Lower leg skin (tissue), 4 donors: ENCODE measurements around the gene RBMX2. TPM values are rescaled to one million over a fixed set of nuclear protein-coding genes. Genes with fewer than 3 reads are reported as not detected.
"Not testable (repeated sequence)": the region's sequence is repeated elsewhere in the genome, so short reads cannot be mapped to it uniquely, and the experiment has no call there.

Source experiments
- DNase-seq, 2 donors: peaks; one replicate each; pipeline ENCODE4 v3.0.0-alpha.2; 2019; ENCODE audit warnings: low spot score in 2 of 2
- H3K4me3 ChIP-seq: fragments of 200-600 bp; sonication (generic); 2 replicates; pipeline ENCODE4 v1.5.1; 2017; ENCODE audit warnings: mild to moderate bottlenecking, low read depth; ENCODE audit not compliant: poor library complexity, severe bottlenecking
- POLR2A ChIP-seq, 2 donors: fragments of 450-650 bp; IDR thresholded peaks; one replicate each; pipeline ENCODE4 v1.6.1; 2016 to 2017; ENCODE audit warnings: antibody characterized with exemption in 2 of 2, mild to moderate bottlenecking in 1 of 2, moderate library complexity in 1 of 2
- WGBS, 2 donors: methylation state at CpG; one replicate each; pipeline ENCODE4 v1.1.5; 2018; 5-methylcytosine and 5-hydroxymethylcytosine counted together
- intact Hi-C: fragments of 100-400 bp; cut with DNase I; formaldehyde crosslinking; loops from one replicate; pipeline ENCODE4 v1.15.0; 2023; ENCODE audit warnings: low total_unique reads
- total RNA-seq, 4 donors: library from RNA; depleted of rRNA; stranded (reverse); fragments of >200 nt; gene quantifications; one replicate each; pipeline ENCODE4 v1.1.0, GENCODE V29; 2016
- TF ChIP-seq, protein P1 (sequence below), 3 donors: fragments of 450-650 bp; IDR thresholded peaks; one replicate each; pipeline ENCODE4 v1.5.1; 2016; ENCODE audit warnings: antibody characterized with exemption in 3 of 3, mild to moderate bottlenecking in 3 of 3, moderate library complexity in 2 of 3

Gene RBMX2
- 10 to 100 TPM; 14.4 to 21.8 (median 20.1) TPM for total RNA-seq

- no peak for TF ChIP-seq POLR2A (IDR thresholded peaks at IDR 0.05)
- TF ChIP-seq, protein P1, sequence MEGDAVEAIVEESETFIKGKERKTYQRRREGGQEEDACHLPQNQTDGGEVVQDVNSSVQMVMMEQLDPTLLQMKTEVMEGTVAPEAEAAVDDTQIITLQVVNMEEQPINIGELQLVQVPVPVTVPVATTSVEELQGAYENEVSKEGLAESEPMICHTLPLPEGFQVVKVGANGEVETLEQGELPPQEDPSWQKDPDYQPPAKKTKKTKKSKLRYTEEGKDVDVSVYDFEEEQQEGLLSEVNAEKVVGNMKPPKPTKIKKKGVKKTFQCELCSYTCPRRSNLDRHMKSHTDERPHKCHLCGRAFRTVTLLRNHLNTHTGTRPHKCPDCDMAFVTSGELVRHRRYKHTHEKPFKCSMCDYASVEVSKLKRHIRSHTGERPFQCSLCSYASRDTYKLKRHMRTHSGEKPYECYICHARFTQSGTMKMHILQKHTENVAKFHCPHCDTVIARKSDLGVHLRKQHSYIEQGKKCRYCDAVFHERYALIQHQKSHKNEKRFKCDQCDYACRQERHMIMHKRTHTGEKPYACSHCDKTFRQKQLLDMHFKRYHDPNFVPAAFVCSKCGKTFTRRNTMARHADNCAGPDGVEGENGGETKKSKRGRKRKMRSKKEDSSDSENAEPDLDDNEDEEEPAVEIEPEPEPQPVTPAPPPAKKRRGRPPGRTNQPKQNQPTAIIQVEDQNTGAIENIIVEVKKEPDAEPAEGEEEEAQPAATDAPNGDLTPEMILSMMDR (IDR thresholded peaks at IDR 0.05) = no peak
- intact Hi-C loops = no loop called here
- 2 to 45% methylated on average over 19 to 39 of the region's 47 CpGs for WGBS, 2 donors
- peak within 1 kb of the TSS; percentile 38 for H3K4me3 ChIP-seq
- peak; percentile 56 to 91 for DNase-seq
These were observed at the start of gene RBMX2 for GRCh38 chrX:130401415-130402207. TSS of gene RBMX2 (plus strand) at chrX:130401987. CDS start at chrX:130402033, 46 bp downstream.

- intact Hi-C loops, H3K4me3 ChIP-seq, DNase-seq: not testable (repeated sequence)
- 71 to 100% methylated on average over 1 of the region's 1 CpG for WGBS, 2 donors
These were observed 49.7 kb upstream of the RBMX2 start for GRCh38 chrX:130352050-130352449.

DNA sequence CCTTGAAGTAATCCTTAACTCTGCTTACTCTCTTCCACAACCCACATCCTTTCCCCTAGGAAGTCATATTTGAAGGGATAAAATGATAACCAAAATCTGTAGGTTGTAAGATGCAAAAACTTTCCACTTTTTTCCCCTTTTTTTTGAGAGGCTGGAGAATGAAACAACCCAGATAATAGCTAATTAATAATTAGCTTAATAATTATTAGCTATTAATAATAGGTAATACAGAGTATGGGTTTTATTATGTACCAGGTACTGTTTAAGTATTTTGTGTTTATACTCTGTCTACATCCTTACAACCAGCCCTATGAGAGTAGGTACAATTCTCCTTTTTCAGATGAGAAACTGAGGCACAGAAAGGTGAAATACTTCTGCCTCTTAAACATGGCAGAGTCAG lies 25.7 kb upstream of the RBMX2 start:
- no peak for TF ChIP-seq POLR2A (IDR thresholded peaks at IDR 0.05)
- TF ChIP-seq, protein P1 (IDR thresholded peaks at IDR 0.05) = no peak

GRCh38 chrX:130378024-130378669 lies 23.6 kb upstream of the RBMX2 start:
- no peak overlapping the region for H3K4me3 ChIP-seq
- DNase-seq = no peak
- intact Hi-C loops = no loop called here
- WGBS, 2 donors = 44 to 51% methylated on average over 5 of the region's 5 CpGs
- TF ChIP-seq, protein P1 (IDR thresholded peaks at IDR 0.05) = no peak
- no peak for TF ChIP-seq POLR2A (IDR thresholded peaks at IDR 0.05)

More for the DNA sequence above, 25.7 kb upstream of the RBMX2 start:
- H3K4me3 ChIP-seq = no peak overlapping the region
- intact Hi-C loops = no loop called here
- no peak for DNase-seq

DNA sequence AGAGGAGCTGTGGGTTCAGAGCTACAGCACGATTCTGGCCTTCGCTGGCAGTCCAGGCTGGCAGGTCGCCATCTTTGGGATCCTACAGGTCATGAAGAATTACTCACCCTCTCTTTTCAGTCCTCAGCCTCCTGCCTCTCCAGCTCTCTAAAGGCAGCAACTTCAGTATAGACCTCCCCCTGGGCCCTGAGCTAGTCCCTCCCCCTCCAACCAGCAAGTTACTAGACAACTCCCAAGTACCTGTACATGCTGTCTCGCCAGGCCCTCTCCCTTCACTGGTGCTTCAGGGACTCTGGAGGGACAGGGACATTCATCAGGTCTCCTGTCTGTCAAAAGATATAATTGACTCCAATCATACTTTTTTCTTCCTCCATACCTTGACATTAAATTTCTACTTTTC lies 16.3 kb upstream of the RBMX2 start, which contains the start of gene GPR119:
GPR119 (minus strand) TSS at position 155 of the 400 bp plus-strand sequence. CDS start 227 bp downstream, outside the sequence.
- 62 to 75% methylated on average over 4 of the region's 4 CpGs for WGBS, 2 donors
- no peak within 1 kb of the TSS for H3K4me3 ChIP-seq
- TF ChIP-seq POLR2A (IDR thresholded peaks at IDR 0.05) = no peak
- TF ChIP-seq, protein P1 (IDR thresholded peaks at IDR 0.05) = no peak
- no peak for DNase-seq
- intact Hi-C loops = no loop called here

- intact Hi-C loops = no loop called here
- DNase-seq = no peak
- WGBS, 2 donors = 65 to 87% methylated on average over 5 of the region's 5 CpGs
- TF ChIP-seq, protein P1 (IDR thresholded peaks at IDR 0.05) = no peak
- no peak overlapping the region for H3K4me3 ChIP-seq
These were observed 15.4 kb upstream of the RBMX2 start for GRCh38 chrX:130386408-130386808.
